HCT116 (cell line): ENCODE measurements around the gene RBM39. TPM values are rescaled to one million over a fixed set of nuclear protein-coding genes. Genes with fewer than 3 reads are reported as not detected.

Source experiments
- ATAC-seq: fragments of 200-7000 bp; cut with Tn5 transposase; 2 replicates; pipeline ENCODE4 v1.9.1; 2020; ENCODE audit warnings: mild to moderate bottlenecking, moderate library complexity
- Bru-seq: library from RNA; stranded (reverse); fragments of 400-500 nt; gene quantifications from one replicate; lab custom pipeline; 2021; lab: Mats Ljungman, UMichigan
- BruChase-seq, 2 experiments: library from RNA; stranded (reverse); fragments of 400-500 nt; gene quantifications; one replicate each; lab custom pipeline; 2021; lab: Mats Ljungman, UMichigan
- BruUV-seq: library from RNA; stranded (reverse); fragments of 400-500 nt; replicated peaks from 2 replicates; lab custom pipeline; 2021; lab: Mats Ljungman, UMichigan
- CTCF ChIA-PET: fragments of 300-600 bp; sonication (Branson Sonifier 250); formaldehyde crosslinking; loops from one replicate; lab custom pipeline; 2021; ENCODE audit warnings: antibody characterized with exemption; lab: Charles Lee
- POLR2A ChIA-PET: fragments of 300-600, 350-600 bp; sonication (Branson Sonifier 250); formaldehyde crosslinking; loops from one replicate; lab custom pipeline; 2021; ENCODE audit warnings: antibody characterized with exemption; lab: Charles Lee
- RAD21 ChIA-PET, 2 experiments: fragments of 300-600 bp; sonication (Branson Sonifier 250); formaldehyde crosslinking; loops; one replicate each; lab custom pipeline; 2023; ENCODE audit warnings: low total read pairs in 2 of 2; ENCODE audit not compliant: uncharacterized antibody in 2 of 2, unreplicated experiment in 2 of 2, low non-redundant PET in 1 of 2; lab: Charles Lee
- DNase-seq: peaks from one replicate; pipeline ENCODE4 v3.0.0-alpha.2; 2010; ENCODE audit warnings: low read depth, low spot score
- H2AFZ ChIP-seq: fragments of 200-600 bp; shearing (Covaris generic), sonication (generic); 2 replicates; pipeline ENCODE4 v1.6.1; 2017; ENCODE audit warnings: low read depth, mixed run types, mixed read lengths, antibody characterized with exemption, low read length; ENCODE audit not compliant: poor library complexity, severe bottlenecking
- H3K27ac ChIP-seq: 2 replicates; pipeline ENCODE4 v1.5.1; 2012; ENCODE audit warnings: low read depth, low read length
- H3K27me3 ChIP-seq: fragments of 200-600 bp; sonication (generic); 2 replicates; pipeline ENCODE4 v1.6.1; 2016; ENCODE audit warnings: mixed run types, low read length, mixed read lengths; ENCODE audit not compliant: insufficient read depth
- H3K36me3 ChIP-seq, 2 experiments: fragments of 200-500 bp in 1 of 2; fragments of 200-600 bp in 1 of 2; sonication (Bioruptor generic) in 1 of 2; sonication (generic) in 1 of 2; 2 replicates each; pipeline versions ENCODE4 v1.5.1 to v1.6.1; 2014 to 2016; ENCODE audit warnings: low read length in 2 of 2, inconsistent platforms in 1 of 2, mixed read lengths in 1 of 2, mixed run types in 1 of 2; ENCODE audit not compliant: insufficient read depth in 2 of 2, control insufficient read depth in 1 of 2
- H3K4me1 ChIP-seq, 2 experiments: fragments of 200-600 bp in 1 of 2; sonication (generic) in 1 of 2; 2 replicates each; pipeline versions ENCODE4 v1.5.1 to v1.6.1; 2012 to 2017; ENCODE audit warnings: low read length in 2 of 2, inconsistent platforms in 1 of 2, mild to moderate bottlenecking in 1 of 2, mixed read lengths in 1 of 2, mixed run types in 1 of 2, moderate library complexity in 1 of 2; ENCODE audit not compliant: insufficient read depth in 2 of 2, control insufficient read depth in 1 of 2
- H3K4me2 ChIP-seq: fragments of 200-600 bp; sonication (generic); 2 replicates; pipeline ENCODE4 v1.6.1; 2017; ENCODE audit warnings: mixed run types, low read length, mixed read lengths
- H3K4me3 ChIP-seq, 2 experiments: fragments of 200-600 bp in 1 of 2; sonication (generic) in 1 of 2; replicated peaks in 1 of 2; 2 replicates each; pipeline ENCODE4 v1.5.1; 2011 to 2016; ENCODE audit warnings: low read length in 2 of 2, control low read depth in 1 of 2, low read depth in 1 of 2, mild to moderate bottlenecking in 1 of 2, mixed read lengths in 1 of 2, mixed run types in 1 of 2
- H3K79me2 ChIP-seq: fragments of 200-600 bp; sonication (generic); 2 replicates; pipeline ENCODE4 v1.6.1; 2017; ENCODE audit warnings: mild to moderate bottlenecking, mixed run types, low read length, moderate library complexity, mixed read lengths; ENCODE audit not compliant: insufficient read depth
- H3K9ac ChIP-seq: fragments of 200-600 bp; sonication (generic); 2 replicates; pipeline ENCODE4 v1.6.1; 2016; ENCODE audit warnings: low read length, mixed read lengths
- H3K9me2 ChIP-seq: fragments of 200-600 bp; sonication (generic), shearing (Covaris generic); 2 replicates; pipeline ENCODE4 v1.6.1; 2017; ENCODE audit warnings: mixed run types, mild to moderate bottlenecking, moderate library complexity; ENCODE audit not compliant: insufficient read depth
- H3K9me3 ChIP-seq, 2 experiments: fragments of 200-500 bp in 1 of 2; fragments of 200-600 bp in 1 of 2; sonication (Bioruptor generic) in 1 of 2; sonication (generic) in 1 of 2; 2 replicates each; pipeline ENCODE4 v1.6.1; 2014 to 2017; ENCODE audit warnings: low read length in 2 of 2, mixed read lengths in 2 of 2, inconsistent platforms in 1 of 2, low read depth in 1 of 2, mild to moderate bottlenecking in 1 of 2, mixed run types in 1 of 2, moderate library complexity in 1 of 2; ENCODE audit not compliant: control insufficient read depth in 1 of 2, insufficient read depth in 1 of 2
- H4K20me1 ChIP-seq: fragments of 200-600 bp; sonication (generic), shearing (Covaris generic); 2 replicates; pipeline ENCODE4 v1.6.1; 2017; ENCODE audit warnings: mixed run types, mild to moderate bottlenecking, moderate library complexity; ENCODE audit not compliant: insufficient read depth
- ATF3 ChIP-seq: IDR thresholded peaks from 2 replicates; pipeline ENCODE4 v1.6.1; 2012
- CEBPB ChIP-seq: IDR thresholded peaks from 2 replicates; pipeline ENCODE4 v1.6.1; 2012; ENCODE audit warnings: low read depth
- CTCF ChIP-seq, 3 experiments: fragments of 200-600 bp in 1 of 3; sonication (generic) in 1 of 3; IDR thresholded peaks in 2 of 3; conservative IDR thresholded peaks in 1 of 3; 2 replicates each; pipeline ENCODE4 v1.5.1; 2012 to 2017; ENCODE audit warnings: low read depth in 2 of 3, low read length in 2 of 3, antibody characterized with exemption in 1 of 3, borderline replicate concordance in 1 of 3, control low read depth in 1 of 3, mild to moderate bottlenecking in 1 of 3, mixed read lengths in 1 of 3, mixed run types in 1 of 3, moderate library complexity in 1 of 3; ENCODE audit not compliant: insufficient read depth in 1 of 3
- EGR1 ChIP-seq: IDR thresholded peaks from 2 replicates; pipeline ENCODE4 v1.6.1; 2012; ENCODE audit warnings: low read depth
- EZH2 ChIP-seq: fragments of 200-600 bp; sonication (generic); IDR thresholded peaks from 2 replicates; pipeline ENCODE4 v1.6.1; 2017; ENCODE audit warnings: antibody characterized with exemption, mixed run types
- EZH2phosphoT487 ChIP-seq: fragments of 200-600 bp; IDR thresholded peaks from 2 replicates; pipeline ENCODE4 v1.6.1; 2018; ENCODE audit warnings: antibody characterized with exemption, borderline replicate concordance
- FOSL1 ChIP-seq: IDR thresholded peaks from 2 replicates; pipeline ENCODE4 v1.6.1; 2012; ENCODE audit warnings: low read depth
- JUND ChIP-seq: IDR thresholded peaks from 2 replicates; pipeline ENCODE4 v1.6.1; 2012
- POLR2A ChIP-seq: IDR thresholded peaks from 2 replicates; pipeline ENCODE4 v1.7.0; 2011; ENCODE audit warnings: borderline replicate concordance; ENCODE audit not compliant: insufficient read depth, insufficient read length; ENCODE audit errors: extremely low read depth
- POLR2AphosphoS5 ChIP-seq: IDR thresholded peaks from 2 replicates; pipeline ENCODE4 v1.6.1; 2011; ENCODE audit warnings: mild to moderate bottlenecking, low read depth, low read length, moderate library complexity
- RAD21 ChIP-seq: IDR thresholded peaks from 2 replicates; pipeline ENCODE4 v1.6.1; 2012; ENCODE audit warnings: low read depth, mild to moderate bottlenecking
- SRF ChIP-seq: IDR thresholded peaks from 2 replicates; pipeline ENCODE4 v1.6.1; 2012; ENCODE audit warnings: low read depth
- YY1 ChIP-seq: IDR thresholded peaks from 2 replicates; pipeline ENCODE4 v1.6.1; 2011; ENCODE audit warnings: low read length, low read depth, moderate library complexity, mild to moderate bottlenecking; ENCODE audit not compliant: insufficient replicate concordance; ENCODE audit errors: extremely low read depth
- intact Hi-C: fragments of 100-400 bp; cut with micrococcal nuclease; formaldehyde crosslinking; loops from 2 replicates; pipeline ENCODE4 v1.10.0; 2022
- long read RNA-seq: library from polyadenylated mRNA; unstranded; transcript quantifications from one replicate; pipeline ENCODE4 v2.0.0, GENCODE V29; 2021; ENCODE audit not compliant: unreplicated experiment
- polyA plus RNA-seq: library from polyadenylated mRNA; unstranded; fragments of >200 nt; gene quantifications from 2 replicates; pipeline ENCODE4 v1.2.1, GENCODE V29; 2012; ENCODE audit warnings: missing spikeins
- total RNA-seq: library from RNA; stranded (reverse); gene quantifications from one replicate; pipeline ENCODE4 v1.2.1, GENCODE V29; 2021; ENCODE audit not compliant: unreplicated experiment
- TF ChIP-seq, protein P1 (sequence below): IDR thresholded peaks from 2 replicates; pipeline ENCODE4 v1.6.1; 2011; ENCODE audit warnings: mild to moderate bottlenecking, low read length, moderate library complexity; ENCODE audit not compliant: insufficient replicate concordance; ENCODE audit errors: extremely low read depth
- TF ChIP-seq, protein P2 (sequence below): IDR thresholded peaks from 2 replicates; pipeline ENCODE4 v1.6.1; 2012

Gene RBM39
- 234 TPM for total RNA-seq
- polyA plus RNA-seq, result 186 and 203 TPM in 2 replicates
- percentile 99 among the genes with signal in this experiment for Bru-seq, nascent RNA
- percentile 97 among the genes with signal in this experiment for BruChase-seq, experiment 1, labeled RNA remaining after a 6-hour chase
- percentile 98 among the genes with signal in this experiment for BruChase-seq, experiment 2, labeled RNA remaining after a 2-hour chase
- long read RNA-seq, full-length matches to known transcripts, result 183 of 319 reads
- long read RNA-seq, partial matches to known transcripts, result 42 of 319 reads
- long read RNA-seq, other reads (novel, unspliced or antisense), result 94 of 319 reads

- peak; percentile 100 for DNase-seq
- H3K4me2 ChIP-seq, result peak within 1 kb of the TSS; percentile 90
- H3K4me1 ChIP-seq, result peaks cover 10 to 28% of the 10 kb centered on the region in 2 experiments
- H3K79me2 ChIP-seq, result peaks cover 58% of the 10 kb centered on the region
- H2AFZ ChIP-seq, result no peak within 1 kb of the TSS
- RAD21 ChIA-PET, result interaction anchor here in 1 of 2 experiments (0.7 kb wide), 2 partner anchors 29 to 151 kb away, joined by 3 read pairs; partner anchors contain the start of gene PHF20
- peak; percentile 94 for ATAC-seq
- intact Hi-C loops, result loop anchor here (2.0 to 10.0 kb wide), 2 partner anchors 143 to 213 kb away; partner anchors contain the start of gene SCAND1
- H3K9me3 ChIP-seq, result no peaks in the 10 kb centered on the region
- H3K27me3 ChIP-seq, result no peaks in the 10 kb centered on the region
- peaks cover 20 to 32% of the 10 kb centered on the region in 2 experiments for H3K36me3 ChIP-seq
- H3K9me2 ChIP-seq, result no peaks in the 10 kb centered on the region
- H3K9ac ChIP-seq, result peak within 1 kb of the TSS; percentile 99
- H3K27ac ChIP-seq, result peak within 1 kb of the TSS; percentile 91
- POLR2A ChIA-PET, result interaction anchor here (0.6 to 5.2 kb wide), 42 partner anchors 8 to 385 kb away, joined by 3 to 58 read pairs (median 5); partner anchors contain the start of genes CPNE1, ERGIC3, NFS1 and PHF20
- H4K20me1 ChIP-seq, result peaks cover 25% of the 10 kb centered on the region; the same call in 1 of the 2 replicates
- peak within 1 kb of the TSS; percentile 77 to 97 for H3K4me3 ChIP-seq
- CTCF ChIA-PET, result interaction anchor here (1.0 to 1.8 kb wide), 5 partner anchors 29 to 251 kb away, joined by 4 to 10 read pairs (median 5); partner anchors contain the start of gene SCAND1
- no TSS peak for BruUV-seq
- TF ChIP-seq POLR2A (peak; percentile 70), CEBPB (peak; percentile 100), SRF (0 out of 2 replicates have a peak, but pooled peaks have one; percentile 62), EGR1 (peak; percentile 99), FOSL1 (no peak; the same call in 1 of the 2 replicates), CTCF (IDR thresholded peaks at IDR 0.05 in 2 of 3, conservative IDR thresholded peaks at IDR 0.05 in 1 of 3; ENCODE audit: borderline replicate concordance in 1 of 3, insufficient read depth in 1 of 3, low read depth in 2 of 3, low read length in 2 of 3) (peak in 1 of 3 experiments; percentile 38; a peak in 1 of 6 replicates), EZH2 (no peak), JUND (peak; percentile 61), POLR2AphosphoS5 (peak; percentile 89), YY1 (peak; percentile 96), RAD21 (no peak), ATF3 (no peak), EZH2phosphoT487 (no peak)
- TF ChIP-seq, protein P1, sequence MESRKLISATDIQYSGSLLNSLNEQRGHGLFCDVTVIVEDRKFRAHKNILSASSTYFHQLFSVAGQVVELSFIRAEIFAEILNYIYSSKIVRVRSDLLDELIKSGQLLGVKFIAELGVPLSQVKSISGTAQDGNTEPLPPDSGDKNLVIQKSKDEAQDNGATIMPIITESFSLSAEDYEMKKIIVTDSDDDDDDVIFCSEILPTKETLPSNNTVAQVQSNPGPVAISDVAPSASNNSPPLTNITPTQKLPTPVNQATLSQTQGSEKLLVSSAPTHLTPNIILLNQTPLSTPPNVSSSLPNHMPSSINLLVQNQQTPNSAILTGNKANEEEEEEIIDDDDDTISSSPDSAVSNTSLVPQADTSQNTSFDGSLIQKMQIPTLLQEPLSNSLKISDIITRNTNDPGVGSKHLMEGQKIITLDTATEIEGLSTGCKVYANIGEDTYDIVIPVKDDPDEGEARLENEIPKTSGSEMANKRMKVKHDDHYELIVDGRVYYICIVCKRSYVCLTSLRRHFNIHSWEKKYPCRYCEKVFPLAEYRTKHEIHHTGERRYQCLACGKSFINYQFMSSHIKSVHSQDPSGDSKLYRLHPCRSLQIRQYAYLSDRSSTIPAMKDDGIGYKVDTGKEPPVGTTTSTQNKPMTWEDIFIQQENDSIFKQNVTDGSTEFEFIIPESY, result peak; percentile 100
- TF ChIP-seq, protein P2, sequence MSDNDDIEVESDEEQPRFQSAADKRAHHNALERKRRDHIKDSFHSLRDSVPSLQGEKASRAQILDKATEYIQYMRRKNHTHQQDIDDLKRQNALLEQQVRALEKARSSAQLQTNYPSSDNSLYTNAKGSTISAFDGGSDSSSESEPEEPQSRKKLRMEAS, result peak; percentile 96
These were observed at the start of gene RBM39 for GRCh38 chr20:35741892-35742740. Gene RBM39, minus strand, starts transcription at chr20:35742260. Its CDS starts 1,386 bp downstream, at chr20:35740874.
